Type B pancreatic cell (in vitro differentiated cells): Measurements from ENCODE around the gene DCAF12. TPM values are rescaled to one million over a fixed set of nuclear protein-coding genes. Genes with fewer than 3 reads are reported as not detected.

Source experiments
- DNase-seq: peaks from one replicate; pipeline ENCODE4 v3.0.0; 2021; ENCODE audit warnings: mixed read lengths; ENCODE audit not compliant: unreplicated experiment; ENCODE audit errors: extremely low spot score
- H3K27ac Mint-ChIP-seq: 2 replicates; pipeline ENCODE4 v1.8.0; 2021; ENCODE audit warnings: mild to moderate bottlenecking, mixed read lengths
- H3K27me3 Mint-ChIP-seq: 2 replicates; pipeline ENCODE4 v1.8.0; 2021; ENCODE audit warnings: mixed read lengths
- H3K36me3 Mint-ChIP-seq: 2 replicates; pipeline ENCODE4 v1.8.0; 2021; ENCODE audit warnings: mixed read lengths
- H3K4me1 Mint-ChIP-seq: one replicate; pipeline ENCODE4 v1.8.0; 2021; ENCODE audit warnings: mixed read lengths; ENCODE audit not compliant: unreplicated experiment
- H3K4me3 Mint-ChIP-seq: 2 replicates; pipeline ENCODE4 v1.8.0; 2021; ENCODE audit warnings: mild to moderate bottlenecking, mixed read lengths
- H3K9me3 Mint-ChIP-seq: 2 replicates; pipeline ENCODE4 v1.8.0; 2021; ENCODE audit warnings: mixed read lengths
- CTCF ChIP-seq: fragments of 200-600 bp; sonication (generic); conservative IDR thresholded peaks from 2 replicates; pipeline ENCODE4 v1.5.0; 2021; ENCODE audit warnings: antibody characterized with exemption, mild to moderate bottlenecking
- total RNA-seq: library from RNA; stranded (reverse); gene quantifications from 2 replicates; pipeline ENCODE4 v1.2.1, GENCODE V29; 2021; ENCODE audit warnings: low replicate concordance

Gene DCAF12
- total RNA-seq, 1 donor from 2014 or later = 45.3 TPM

GRCh38 chr9:34089311-34089710, 37.2 kb downstream of the DCAF12 start:
- no peak for DNase-seq
- H3K36me3 Mint-ChIP-seq = peaks cover 31% of the 10 kb centered on the region
- H3K4me1 Mint-ChIP-seq = no peaks in the 10 kb centered on the region
- no peak overlapping the region for H3K27ac Mint-ChIP-seq
- H3K27me3 Mint-ChIP-seq = no peaks in the 10 kb centered on the region
- no peak overlapping the region for H3K4me3 Mint-ChIP-seq
- no peaks in the 10 kb centered on the region for H3K9me3 Mint-ChIP-seq
- TF ChIP-seq CTCF = no peak

GRCh38 chr9:34087370-34087769, 39.1 kb downstream of the DCAF12 start:
- Mint-ChIP-seq H3K9me3 (no peaks in the 10 kb centered on the region), H3K27me3 (no peaks in the 10 kb centered on the region), H3K4me1 (no peaks in the 10 kb centered on the region), H3K36me3 (peaks cover 25% of the 10 kb centered on the region), H3K27ac (peak overlapping the region; percentile 4), H3K4me3 (no peak overlapping the region)
- no peak for DNase-seq
- TF ChIP-seq CTCF = no peak

GRCh38 chr9:34086864-34087263, 39.6 kb downstream of the DCAF12 start:
- H3K27ac Mint-ChIP-seq = no peak overlapping the region
- TF ChIP-seq CTCF = no peak
- no peak for DNase-seq
- no peaks in the 10 kb centered on the region for H3K27me3 Mint-ChIP-seq
- H3K9me3 Mint-ChIP-seq = no peaks in the 10 kb centered on the region
- no peaks in the 10 kb centered on the region for H3K4me1 Mint-ChIP-seq
- H3K36me3 Mint-ChIP-seq = peaks cover 21% of the 10 kb centered on the region
- H3K4me3 Mint-ChIP-seq = no peak overlapping the region

- Mint-ChIP-seq H3K4me3 (no peak overlapping the region), H3K27me3 (no peaks in the 10 kb centered on the region), H3K4me1 (no peaks in the 10 kb centered on the region), H3K9me3 (no peaks in the 10 kb centered on the region), H3K36me3 (peaks cover 19% of the 10 kb centered on the region), H3K27ac (no peak overlapping the region)
- DNase-seq = no peak
- no peak for TF ChIP-seq CTCF
Observed at GRCh38 chr9:34085581-34086500, 40.7 kb downstream of the DCAF12 start.

- H3K9me3 Mint-ChIP-seq = no peaks in the 10 kb centered on the region
- H3K4me3 Mint-ChIP-seq = no peak overlapping the region
- TF ChIP-seq CTCF = no peak
- peaks cover 16% of the 10 kb centered on the region for H3K36me3 Mint-ChIP-seq
- no peaks in the 10 kb centered on the region for H3K27me3 Mint-ChIP-seq
- no peak for DNase-seq
- H3K27ac Mint-ChIP-seq = no peak overlapping the region
- H3K4me1 Mint-ChIP-seq = no peaks in the 10 kb centered on the region
Observed at GRCh38 chr9:34084562-34084961, 41.9 kb downstream of the DCAF12 start.
